Testis (tissue), 2 donors: ENCODE measurements around the gene MED27.

Experiments
- CTCF ChIP-seq, 3 experiments: fragments of 450-650 bp in 2 of 3; fragments of 200-600 bp in 1 of 3; sonication (generic) in 1 of 3; IDR thresholded peaks; one replicate each; pipeline ENCODE4 v1.5.1; 2016 to 2019; ENCODE audit warnings: antibody characterized with exemption in 3 of 3, mild to moderate bottlenecking in 2 of 3, moderate library complexity in 1 of 3
- POLR2A ChIP-seq: fragments of 450-650 bp; IDR thresholded peaks from one replicate; pipeline ENCODE4 v1.6.1; 2017; ENCODE audit warnings: antibody characterized with exemption, mild to moderate bottlenecking, moderate library complexity

- no peak for TF ChIP-seq POLR2A
- TF ChIP-seq CTCF (IDR thresholded peaks at IDR 0.05), result no peak
These were observed 20.2 kb upstream of the MED27 start for GRCh38 chr9:132099741-132100407.
